Retina (tissue), 1 donor: ENCODE results near the gene MSH3.

Source experiments
- DNase-seq: peaks from one replicate; pipeline ENCODE4 v3.0.0-alpha.2; 2016

The MSH3 gene

DNA sequence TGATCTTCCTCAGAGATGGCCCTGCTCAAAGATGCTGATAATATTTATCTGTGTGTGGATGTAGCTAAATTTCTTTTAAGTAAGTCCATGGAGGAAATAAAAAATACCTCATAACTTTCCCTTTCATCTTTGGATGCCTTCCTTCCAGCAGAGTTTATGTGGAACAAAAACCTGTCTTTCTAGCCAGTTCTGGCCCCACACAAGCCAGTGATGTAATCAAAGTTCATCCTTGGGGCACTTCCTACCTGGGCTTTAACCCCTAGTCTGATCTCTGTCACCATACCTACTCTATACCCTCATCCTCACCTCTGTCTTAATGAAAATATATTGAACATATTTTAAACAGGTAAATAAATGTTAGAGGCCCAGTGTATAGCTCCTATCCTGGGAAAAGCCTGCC lies 265.9 kb downstream of the MSH3 start:
- DNase-seq, result no peak

DNA sequence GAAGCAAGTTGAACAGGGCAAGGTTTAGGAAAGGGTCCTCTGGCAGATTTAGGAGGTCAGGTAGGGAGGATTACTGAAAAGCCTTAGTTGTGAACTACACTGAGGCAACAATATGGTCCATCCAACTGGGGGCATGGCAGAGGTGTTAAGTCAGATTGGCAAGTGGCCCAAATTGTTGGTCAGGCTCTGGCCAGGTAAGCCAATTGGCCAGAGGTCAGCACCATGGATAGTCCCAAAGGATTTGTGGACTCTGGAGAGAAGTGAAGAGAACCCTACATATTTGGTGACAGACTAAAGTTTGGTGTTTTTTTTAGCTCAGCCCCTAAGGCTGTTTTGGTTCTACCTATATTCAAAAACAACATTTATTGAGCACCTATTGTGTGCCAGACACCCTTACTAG lies 266.6 kb downstream of the MSH3 start:
- no peak for DNase-seq

DNA sequence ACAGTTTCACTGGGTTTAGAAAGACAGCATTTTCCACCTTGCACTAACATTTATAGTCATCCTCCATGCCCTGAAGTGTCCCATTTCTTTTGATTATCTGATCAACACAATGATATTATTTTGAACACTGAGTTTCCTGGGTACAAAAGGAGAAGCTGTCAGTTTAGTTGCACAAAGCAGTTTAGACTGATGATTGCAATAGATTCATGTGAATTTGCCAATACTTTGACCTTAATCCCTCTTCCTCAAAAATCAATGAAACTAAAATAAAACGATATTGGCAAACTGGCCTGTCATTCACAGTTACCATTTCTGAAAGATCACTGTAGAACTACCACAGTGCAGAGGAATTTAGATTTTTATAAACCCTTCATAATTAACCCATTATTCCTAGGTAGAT lies 271.5 kb downstream of the MSH3 start:
- DNase-seq, result no peak
